Esophagus muscularis mucosa (tissue), 4 donors: ENCODE results near the gene MEI4. TPM values are rescaled to one million over a fixed set of nuclear protein-coding genes. Genes with fewer than 3 reads are reported as not detected.
"Not testable (repeated sequence)": the region's sequence is repeated elsewhere in the genome, so short reads cannot be mapped to it uniquely, and the experiment has no call there.

Source experiments
- DNase-seq: peaks from one replicate; pipeline ENCODE4 v3.0.0-alpha.2; 2017; ENCODE audit errors: extremely low spot score
- H3K27ac ChIP-seq, 4 donors: fragments of 200-600 bp; sonication (generic); replicated peaks in 1 of 4; 1 replicate in 3 of 4; 2 replicates in 1 of 4; pipeline ENCODE4 v1.5.1; 2016 to 2019; ENCODE audit warnings: mild to moderate bottlenecking in 1 of 4
- H3K27me3 ChIP-seq, 4 donors: fragments of 200-600 bp; sonication (generic); one replicate each; pipeline versions ENCODE4 v1.5.1 to v1.6.0; 2016 to 2019
- H3K36me3 ChIP-seq, 4 donors: fragments of 200-600 bp; sonication (generic); one replicate each; pipeline ENCODE4 v1.5.1; 2016 to 2019
- H3K4me1 ChIP-seq, 4 donors: fragments of 200-600 bp; sonication (generic); one replicate each; pipeline ENCODE4 v1.5.1; 2016 to 2019
- H3K4me3 ChIP-seq, 4 donors: fragments of 200-600 bp; sonication (generic); 1 replicate in 2 of 4; 2 replicates in 2 of 4; pipeline ENCODE4 v1.5.1; 2016 to 2019; ENCODE audit warnings: mild to moderate bottlenecking in 4 of 4, moderate library complexity in 1 of 4
- H3K9me3 ChIP-seq, 4 donors: fragments of 200-600 bp; sonication (generic); 1 replicate in 3 of 4; 2 replicates in 1 of 4; pipeline ENCODE4 v1.5.1; 2016 to 2019
- CTCF ChIP-seq, 3 experiments: fragments of 200-600 bp in 2 of 3; fragments of 450-650 bp in 1 of 3; sonication (generic) in 2 of 3; IDR thresholded peaks; one replicate each; pipeline ENCODE4 v1.5.1; 2017 to 2019; ENCODE audit warnings: antibody characterized with exemption in 3 of 3, mild to moderate bottlenecking in 2 of 3, moderate library complexity in 1 of 3
- EP300 ChIP-seq: sonication (generic); formaldehyde crosslinking; IDR thresholded peaks from one replicate; pipeline ENCODE4 v1.6.1; 2017; ENCODE audit warnings: antibody characterized with exemption
- POLR2A ChIP-seq: fragments of 450-650 bp; IDR thresholded peaks from one replicate; pipeline ENCODE4 v1.6.1; 2017; ENCODE audit warnings: antibody characterized with exemption, moderate library complexity, mild to moderate bottlenecking, low read depth
- POLR2AphosphoS5 ChIP-seq, 2 donors: sonication (generic); formaldehyde crosslinking; IDR thresholded peaks; one replicate each; pipeline ENCODE4 v1.6.1; 2017; ENCODE audit warnings: antibody characterized with exemption in 2 of 2
- WGBS: methylation state at CpG from one replicate; pipeline ENCODE4 v1.1.5; 2018; 5-methylcytosine and 5-hydroxymethylcytosine counted together
- intact Hi-C: fragments of 100-400 bp; cut with DNase I; formaldehyde crosslinking; loops from one replicate; pipeline ENCODE4 v1.15.1; 2023
- total RNA-seq, 4 donors: library from RNA; depleted of rRNA; stranded (reverse); fragments of >200 nt; gene quantifications; one replicate each; pipeline versions ENCODE4 v1.1.0 to v1.2.1, GENCODE V29; 2016

Gene MEI4
- total RNA-seq, 4 donors from 2014 or later: 0.06 to 0.39 (median 0.17) TPM; not detected in 1

DNA sequence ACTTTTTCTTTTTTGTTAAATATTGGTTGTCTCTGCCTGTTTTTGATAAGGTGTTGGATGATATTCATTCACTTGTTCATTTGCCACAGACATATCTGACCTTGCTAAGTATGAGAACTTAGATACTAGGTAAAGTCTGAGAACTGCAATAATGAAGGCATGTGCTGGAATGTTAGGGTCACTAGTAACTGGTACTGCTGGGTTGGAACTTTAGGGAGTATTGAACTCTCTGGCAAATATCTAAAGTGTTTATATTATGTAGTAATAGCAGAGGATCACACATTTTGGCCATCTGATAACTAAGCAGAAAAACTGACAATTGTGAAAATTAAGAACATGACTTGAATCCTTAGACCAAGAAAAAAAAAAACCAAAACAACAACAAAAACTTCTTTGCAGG is 162.7 kb downstream of the MEI4 start:
- intact Hi-C loops: no loop called here
- no peak for TF ChIP-seq POLR2AphosphoS5 (IDR thresholded peaks at IDR 0.05)
- no peaks in the 10 kb centered on the region for H3K9me3 ChIP-seq
- no peaks in the 10 kb centered on the region for H3K27me3 ChIP-seq
- H3K4me3 ChIP-seq: no peak overlapping the region
- no peak for DNase-seq
- H3K27ac ChIP-seq: no peak overlapping the region
- H3K36me3 ChIP-seq: no peaks in the 10 kb centered on the region
- H3K4me1 ChIP-seq: no peaks in the 10 kb centered on the region

- intact Hi-C loops: no loop called here
- H3K9me3 ChIP-seq: no peaks in the 10 kb centered on the region
- H3K27ac ChIP-seq: no peak overlapping the region
- DNase-seq: no peak
- H3K27me3 ChIP-seq: no peaks in the 10 kb centered on the region
- H3K4me3 ChIP-seq: no peak overlapping the region
- WGBS: 76% methylated on average over 2 of the region's 2 CpGs
- no peak for TF ChIP-seq POLR2A
- TF ChIP-seq POLR2AphosphoS5 (IDR thresholded peaks at IDR 0.05): no peak
- H3K36me3 ChIP-seq: no peaks in the 10 kb centered on the region
- H3K4me1 ChIP-seq: no peaks in the 10 kb centered on the region
Observed at GRCh38 chr6:77816766-77817270, 164.0 kb downstream of the MEI4 start.

DNA sequence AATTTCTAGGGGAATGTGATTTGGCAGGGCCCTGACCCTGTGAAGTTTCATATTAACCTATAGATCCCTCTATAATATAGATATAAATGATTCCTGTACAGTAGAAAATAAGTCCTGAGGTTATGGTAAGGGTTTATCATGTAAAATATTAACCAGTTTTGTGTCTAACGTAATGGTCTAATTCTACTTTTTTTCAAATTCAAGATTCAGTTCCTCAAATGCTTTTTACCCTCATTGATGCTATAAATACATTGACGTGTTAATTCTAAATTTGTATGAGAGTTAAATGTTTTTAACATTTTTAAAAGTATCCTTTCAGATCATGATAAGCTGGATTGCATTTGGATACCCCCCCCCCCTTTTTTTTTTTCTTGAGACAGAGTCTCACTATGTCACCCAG is 169.4 kb downstream of the MEI4 start:
- DNase-seq: no peak
- Histone ChIP-seq H3K4me1 (no peaks in the 10 kb centered on the region), H3K27ac (no peak overlapping the region), H3K27me3 (no peaks in the 10 kb centered on the region), H3K36me3 (no peaks in the 10 kb centered on the region), H3K9me3 (no peaks in the 10 kb centered on the region), H3K4me3 (no peak overlapping the region)
- WGBS: 85% methylated on average over 2 of the region's 2 CpGs
- intact Hi-C loops: no loop called here
- TF ChIP-seq CTCF (IDR thresholded peaks at IDR 0.05) (no peak), POLR2AphosphoS5 (IDR thresholded peaks at IDR 0.05) (no peak), POLR2A (no peak)

DNA sequence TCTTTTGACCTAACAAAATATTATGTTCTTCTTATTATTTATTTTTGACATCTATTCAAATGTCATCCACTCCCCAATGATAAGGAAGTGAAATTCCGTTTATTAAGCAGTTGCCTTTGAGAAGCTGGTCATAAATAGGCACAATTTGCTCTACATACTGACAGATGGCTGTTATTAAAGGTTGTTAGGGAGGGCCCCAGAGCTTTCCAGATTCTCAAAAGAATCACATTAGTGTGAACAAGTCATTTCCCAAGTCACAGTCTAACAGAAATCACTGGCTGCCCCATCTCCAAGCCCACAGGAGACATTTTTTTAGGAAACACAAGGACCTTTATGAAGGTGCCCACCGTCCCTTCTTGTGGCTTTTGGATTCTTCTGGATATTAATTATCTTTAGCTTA is 172.4 kb downstream of the MEI4 start:
- TF ChIP-seq POLR2AphosphoS5 (IDR thresholded peaks at IDR 0.05) (no peak), CTCF (IDR thresholded peaks at IDR 0.05) (no peak), EP300 (no peak), POLR2A (no peak)
- H3K27ac ChIP-seq: no peak overlapping the region
- no peaks in the 10 kb centered on the region for H3K36me3 ChIP-seq
- intact Hi-C loops: no loop called here
- WGBS: 56% methylated on average over 2 of the region's 2 CpGs
- no peak overlapping the region for H3K4me3 ChIP-seq
- no peaks in the 10 kb centered on the region for H3K27me3 ChIP-seq
- no peaks in the 10 kb centered on the region for H3K9me3 ChIP-seq
- no peaks in the 10 kb centered on the region for H3K4me1 ChIP-seq
- no peak for DNase-seq

GRCh38 chr6:77829736-77830135 is 176.9 kb downstream of the MEI4 start:
- Histone ChIP-seq H3K27me3 (no peaks in the 10 kb centered on the region), H3K4me3 (no peak overlapping the region), H3K27ac (no peak overlapping the region), H3K9me3 (no peaks in the 10 kb centered on the region), H3K36me3 (no peaks in the 10 kb centered on the region), H3K4me1 (no peaks in the 10 kb centered on the region)
- no peak for TF ChIP-seq POLR2A
- intact Hi-C loops: no loop called here
- no peak for DNase-seq

GRCh38 chr6:77833749-77834148 is 180.9 kb downstream of the MEI4 start:
- H3K4me1 ChIP-seq, intact Hi-C loops, H3K4me3 ChIP-seq, DNase-seq, H3K36me3 ChIP-seq, H3K27me3 ChIP-seq, H3K27ac ChIP-seq, H3K9me3 ChIP-seq: not testable (repeated sequence)
- WGBS: 94% methylated on average over 2 of the region's 2 CpGs

- H3K4me3 ChIP-seq: no peak overlapping the region
- no peaks in the 10 kb centered on the region for H3K4me1 ChIP-seq
- TF ChIP-seq POLR2A (no peak), CTCF (IDR thresholded peaks at IDR 0.05) (no peak), EP300 (no peak), POLR2AphosphoS5 (IDR thresholded peaks at IDR 0.05) (no peak)
- intact Hi-C loops: no loop called here
- DNase-seq: no peak
- H3K9me3 ChIP-seq: no peaks in the 10 kb centered on the region
- no peaks in the 10 kb centered on the region for H3K27me3 ChIP-seq
- no peaks in the 10 kb centered on the region for H3K36me3 ChIP-seq
- H3K27ac ChIP-seq: no peak overlapping the region
- 67% methylated on average over 4 of the region's 4 CpGs for WGBS
Observed at GRCh38 chr6:77834591-77834996, 181.8 kb downstream of the MEI4 start.
